IPS-18a (cell line): Measurements from ENCODE around the gene RNASEH1.
A peak's percentile ranks its signal among the peaks of the same experiment; 100 is the strongest.
"Not testable (repeated sequence)": the region's sequence is repeated elsewhere in the genome, so short reads cannot be mapped to it uniquely, and the experiment has no call there.

Experiments
- H3K27ac ChIP-seq: one replicate; pipeline ENCODE4 v1.5.1; 2013; ENCODE audit warnings: low read length
- H3K27me3 ChIP-seq: one replicate; pipeline ENCODE4 v1.6.1; 2013; ENCODE audit warnings: mild to moderate bottlenecking, low read length; ENCODE audit not compliant: control insufficient read depth, insufficient read depth
- H3K36me3 ChIP-seq: one replicate; pipeline ENCODE4 v1.6.1; 2013; ENCODE audit warnings: low read depth, low read length; ENCODE audit not compliant: control insufficient read depth
- H3K4me1 ChIP-seq: one replicate; pipeline ENCODE4 v1.6.1; 2013; ENCODE audit warnings: low read depth, low read length; ENCODE audit not compliant: control insufficient read depth
- H3K4me3 ChIP-seq: one replicate; pipeline ENCODE4 v1.5.1; 2013; ENCODE audit warnings: low read length
- H3K9ac ChIP-seq: one replicate; pipeline ENCODE4 v1.6.1; 2013; ENCODE audit warnings: mild to moderate bottlenecking, low read length, moderate library complexity
- H3K9me3 ChIP-seq: one replicate; pipeline ENCODE4 v1.6.1; 2013; ENCODE audit warnings: low read depth, low read length; ENCODE audit not compliant: control insufficient read depth

RNASEH1 gene

DNA sequence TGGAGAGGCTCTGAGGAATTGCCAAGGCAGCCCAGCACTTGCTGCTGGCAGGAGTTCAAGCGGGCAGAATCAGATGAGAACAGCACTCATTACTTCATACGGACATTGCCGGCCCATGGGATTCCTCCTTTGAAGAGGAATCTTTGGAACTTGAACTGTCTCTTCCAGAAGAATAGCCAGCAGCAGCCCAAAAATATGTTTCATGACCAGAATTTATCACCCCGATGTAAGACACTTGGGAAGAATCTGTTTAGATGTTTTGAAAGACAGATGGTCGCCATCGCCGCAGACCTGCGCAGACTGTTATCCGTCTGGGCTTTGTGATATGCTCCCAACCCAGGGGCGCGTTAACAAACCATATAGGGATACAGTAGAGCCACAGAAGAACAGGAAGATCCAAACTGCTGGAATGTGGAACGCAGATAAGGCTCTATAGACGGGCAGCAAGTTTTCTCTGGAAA, 35.1 kb downstream of the RNASEH1 start:
- Histone ChIP-seq H3K4me1 (peaks cover 7% of the 10 kb centered on the region), H3K36me3 (no peaks in the 10 kb centered on the region), H3K9ac (no peak overlapping the region), H3K4me3 (no peak overlapping the region), H3K27ac (no peak overlapping the region), H3K27me3 (no peaks in the 10 kb centered on the region), H3K9me3 (no peaks in the 10 kb centered on the region)

GRCh38 chr2:3520591-3520990, 37.5 kb downstream of the RNASEH1 start:
- Histone ChIP-seq H3K27ac (no peak overlapping the region), H3K36me3 (peaks cover 4% of the 10 kb centered on the region), H3K4me1 (peaks cover 7% of the 10 kb centered on the region), H3K27me3 (no peaks in the 10 kb centered on the region), H3K9me3 (no peaks in the 10 kb centered on the region), H3K9ac (no peak overlapping the region), H3K4me3 (peak overlapping the region; percentile 77)

DNA sequence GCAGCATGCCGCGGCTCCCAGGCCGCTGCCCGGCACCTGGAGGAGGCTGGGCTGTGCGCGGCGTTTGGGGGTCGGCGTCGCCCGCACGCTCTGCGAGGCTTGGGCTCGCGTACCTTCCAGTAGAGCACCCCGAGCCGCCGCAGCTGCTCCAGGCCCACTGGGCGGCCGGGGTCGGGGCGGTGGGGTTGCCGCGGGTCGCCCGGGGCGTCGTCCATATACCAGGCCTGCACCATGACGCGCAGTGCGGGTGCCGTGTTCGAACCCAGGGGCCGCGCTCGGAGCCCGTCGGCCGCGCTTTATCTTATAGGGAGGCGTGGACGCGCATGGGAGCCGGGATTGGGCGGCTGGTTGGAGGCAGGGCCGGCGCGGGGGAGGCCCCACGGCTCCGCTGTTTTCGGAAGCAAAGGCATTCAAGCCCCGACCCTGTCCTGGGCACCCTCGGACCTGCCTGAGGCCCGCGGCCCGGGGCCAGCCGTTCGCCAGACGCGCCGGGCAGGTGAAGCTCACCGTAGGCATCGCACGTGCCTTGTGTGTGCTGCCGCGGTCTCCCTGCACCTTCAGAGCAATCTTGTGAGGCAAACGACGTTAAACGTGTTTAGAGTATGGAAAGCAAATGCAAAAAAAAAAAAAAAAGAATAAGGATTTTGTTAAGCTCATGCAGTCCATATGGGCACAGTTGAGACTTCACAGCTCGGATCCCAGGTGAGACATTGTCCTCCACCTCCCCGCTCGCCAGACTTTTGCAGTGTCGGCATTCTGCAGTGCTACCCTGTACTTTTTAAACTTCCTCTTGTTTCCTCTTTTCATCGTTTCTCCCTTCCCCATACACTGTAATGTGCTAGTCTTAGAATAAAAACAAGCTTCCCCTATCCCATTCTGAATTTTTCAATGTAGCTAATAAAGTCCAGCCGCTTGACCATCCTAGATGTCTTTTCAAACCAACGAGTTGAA, 38.6 kb downstream of the RNASEH1 start, which contains the start of gene ADI1:
Gene ADI1, minus strand, starts transcription at position 277 of the 951 bp plus-strand sequence. Its CDS starts 44 bp downstream, at position 233.
- peak within 1 kb of the TSS; percentile 93 for H3K4me3 ChIP-seq
- H3K36me3 ChIP-seq: peaks cover 4% of the 10 kb centered on the region
- H3K4me1 ChIP-seq: peaks cover 7% of the 10 kb centered on the region
- H3K27me3 ChIP-seq: no peaks in the 10 kb centered on the region
- H3K9ac ChIP-seq: peak within 1 kb of the TSS; percentile 82
- H3K27ac ChIP-seq: peak within 1 kb of the TSS; percentile 76
- H3K9me3 ChIP-seq: no peaks in the 10 kb centered on the region

DNA sequence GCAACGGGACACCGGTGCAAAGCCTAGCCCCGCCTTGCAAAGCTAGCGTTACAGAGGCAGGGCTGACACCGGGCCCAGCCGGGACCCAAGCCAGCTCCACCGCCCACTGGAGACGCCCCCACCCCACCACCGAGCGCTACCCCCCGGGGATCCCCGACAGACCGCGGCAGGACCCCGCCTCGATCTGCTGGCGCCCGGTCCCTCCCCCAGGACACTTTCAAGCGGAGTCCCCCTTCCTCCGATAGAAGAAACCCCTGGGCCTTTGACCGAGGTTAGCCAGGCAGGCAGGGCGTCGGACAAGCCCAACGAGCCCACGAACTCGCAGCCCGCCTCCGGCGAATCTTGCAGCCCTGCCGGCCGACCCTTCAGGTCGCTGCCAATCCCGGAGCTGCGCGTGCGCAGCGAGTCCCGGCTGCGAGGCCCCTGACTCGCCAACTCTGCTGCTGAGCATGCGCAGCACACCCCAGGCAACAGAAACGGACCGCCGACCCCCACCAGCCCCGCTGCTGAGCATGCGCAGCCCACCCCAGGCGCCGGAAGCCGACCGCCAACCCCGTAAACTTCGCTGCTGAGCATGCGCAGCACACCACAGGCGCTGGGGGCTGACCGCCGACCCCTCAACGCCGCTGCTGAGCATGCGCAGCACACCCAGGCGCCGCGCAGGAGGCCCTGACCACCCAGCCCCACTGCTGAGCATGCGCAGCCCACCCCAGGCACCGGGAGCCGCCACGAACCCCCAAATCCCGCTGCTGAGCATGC, 39.5 kb downstream of the RNASEH1 start:
- peak overlapping the region; percentile 76 for H3K27ac ChIP-seq
- peaks cover 7% of the 10 kb centered on the region for H3K4me1 ChIP-seq
- H3K9me3 ChIP-seq: no peaks in the 10 kb centered on the region
- H3K36me3 ChIP-seq: peaks cover 4% of the 10 kb centered on the region
- H3K9ac ChIP-seq: peak overlapping the region; percentile 82
- H3K4me3 ChIP-seq: peak overlapping the region; percentile 93
- H3K27me3 ChIP-seq: no peaks in the 10 kb centered on the region

DNA sequence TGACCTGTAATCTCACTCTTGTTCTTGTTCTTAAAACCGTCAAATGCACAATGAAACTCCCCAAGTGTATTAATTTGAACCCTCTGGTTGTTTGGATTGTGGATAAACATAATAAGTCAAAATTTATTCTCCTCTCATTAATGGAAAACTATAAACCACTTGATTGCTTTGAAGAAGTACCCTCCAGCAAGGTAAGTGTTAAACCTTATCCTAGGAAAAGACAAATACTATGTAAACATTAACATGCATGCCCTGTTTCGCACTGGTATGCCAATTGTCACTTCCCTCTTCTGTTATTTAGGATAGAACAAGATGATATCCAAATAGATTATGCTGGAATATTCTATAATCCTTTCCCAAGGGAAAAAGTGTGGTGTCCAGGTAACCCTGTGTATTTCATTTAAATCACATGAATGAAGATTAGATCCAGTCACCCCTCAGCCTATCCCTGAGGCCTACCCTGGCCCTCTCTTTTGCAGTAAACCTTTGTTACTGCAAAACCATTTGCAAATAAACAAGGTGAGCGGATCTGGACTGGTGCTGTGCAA, 40.1 kb downstream of the RNASEH1 start:
- Histone ChIP-seq H3K27ac (peak overlapping the region; percentile 76), H3K9me3 (no peaks in the 10 kb centered on the region), H3K36me3 (peaks cover 10% of the 10 kb centered on the region), H3K27me3 (no peaks in the 10 kb centered on the region), H3K9ac (peak overlapping the region; percentile 82), H3K4me3 (peak overlapping the region; percentile 93), H3K4me1 (peaks cover 7% of the 10 kb centered on the region)

DNA sequence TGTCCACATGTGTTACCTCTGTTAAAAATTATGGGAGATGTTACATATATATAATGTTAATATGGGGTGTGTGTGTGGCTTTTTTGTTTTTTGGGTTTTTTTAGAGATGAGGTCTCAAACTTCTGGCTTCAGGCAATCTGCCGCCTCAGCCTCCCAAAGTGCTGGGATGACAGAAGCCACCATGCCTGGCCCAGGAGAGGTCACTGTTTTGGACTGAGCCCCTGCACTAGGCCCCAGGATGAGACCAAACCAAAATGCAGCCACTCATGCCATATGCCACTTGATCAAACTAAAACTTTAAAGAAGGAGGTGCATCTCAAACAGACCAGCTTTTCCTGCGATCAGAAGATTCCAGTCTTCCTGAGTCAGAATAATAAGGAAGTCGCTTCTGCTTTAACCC, 41.3 kb downstream of the RNASEH1 start:
- Histone ChIP-seq H3K36me3 (peaks cover 14% of the 10 kb centered on the region), H3K9ac (no peak overlapping the region), H3K4me3 (no peak overlapping the region), H3K27ac (no peak overlapping the region), H3K9me3 (no peaks in the 10 kb centered on the region), H3K4me1 (peaks cover 7% of the 10 kb centered on the region), H3K27me3 (no peaks in the 10 kb centered on the region)

DNA sequence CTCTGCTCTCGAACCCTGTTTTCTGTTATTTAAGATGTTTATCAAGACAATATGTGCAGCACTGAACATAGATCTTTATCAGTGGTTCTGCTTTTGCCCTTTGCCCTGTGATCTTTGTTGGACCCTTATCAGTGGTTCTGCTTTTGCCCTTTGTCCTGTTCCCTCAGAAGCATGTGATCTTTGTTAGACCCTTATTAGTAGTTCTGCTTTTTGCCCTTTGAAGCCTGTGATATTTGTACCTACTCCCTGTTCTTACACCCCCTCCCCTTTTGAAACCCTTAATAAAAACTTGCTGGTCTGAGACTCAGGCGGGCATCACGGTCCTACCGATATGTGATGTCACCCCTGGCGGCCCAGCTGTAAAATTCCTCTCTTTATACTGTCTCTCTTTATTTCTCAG, 42.7 kb downstream of the RNASEH1 start:
- peaks cover 23% of the 10 kb centered on the region for H3K36me3 ChIP-seq
- not testable (repeated sequence) for H3K27me3 ChIP-seq, H3K4me1 ChIP-seq, H3K27ac ChIP-seq, H3K9ac ChIP-seq, H3K4me3 ChIP-seq, H3K9me3 ChIP-seq

DNA sequence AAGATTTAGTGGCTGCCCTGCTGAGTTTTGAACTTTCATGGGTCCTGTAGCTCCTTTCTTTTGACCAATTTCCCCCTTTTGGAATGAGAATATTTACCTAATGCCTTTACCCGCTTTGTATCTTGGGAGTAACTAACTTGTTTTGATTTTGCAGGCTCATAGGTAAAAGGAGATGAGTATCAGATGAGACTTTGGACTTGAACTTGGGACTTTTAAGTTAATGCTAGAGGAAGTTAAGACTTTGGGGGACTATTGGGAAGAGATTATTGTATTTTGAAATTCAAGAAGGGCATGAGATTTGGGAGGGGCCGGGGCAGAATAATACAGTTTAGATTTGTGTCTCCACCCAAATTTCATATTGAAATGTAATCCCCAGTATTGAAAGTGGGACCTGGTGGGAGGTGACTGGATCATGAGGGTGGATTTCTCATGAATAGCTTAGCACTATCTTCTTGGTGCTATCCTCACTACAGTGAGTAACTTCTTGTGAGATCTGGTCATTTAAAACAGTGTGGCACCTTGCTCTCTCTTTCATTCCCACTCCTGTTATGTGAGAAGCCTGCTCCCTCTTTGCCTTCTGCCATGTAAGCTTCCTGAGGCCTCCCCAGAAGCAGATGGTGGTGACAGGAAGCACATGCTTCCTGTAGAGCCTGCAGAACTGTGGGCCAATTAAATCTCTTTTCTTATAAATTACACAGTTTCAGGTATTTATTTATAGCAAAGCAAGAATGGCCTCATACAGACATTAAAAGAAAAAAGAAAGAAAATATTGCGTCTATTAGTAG, 44.9 kb downstream of the RNASEH1 start:
- no peaks in the 10 kb centered on the region for H3K4me1 ChIP-seq
- H3K9me3 ChIP-seq: no peaks in the 10 kb centered on the region
- no peak overlapping the region for H3K4me3 ChIP-seq
- H3K27ac ChIP-seq: no peak overlapping the region
- no peaks in the 10 kb centered on the region for H3K27me3 ChIP-seq
- peaks cover 23% of the 10 kb centered on the region for H3K36me3 ChIP-seq
- no peak overlapping the region for H3K9ac ChIP-seq

DNA sequence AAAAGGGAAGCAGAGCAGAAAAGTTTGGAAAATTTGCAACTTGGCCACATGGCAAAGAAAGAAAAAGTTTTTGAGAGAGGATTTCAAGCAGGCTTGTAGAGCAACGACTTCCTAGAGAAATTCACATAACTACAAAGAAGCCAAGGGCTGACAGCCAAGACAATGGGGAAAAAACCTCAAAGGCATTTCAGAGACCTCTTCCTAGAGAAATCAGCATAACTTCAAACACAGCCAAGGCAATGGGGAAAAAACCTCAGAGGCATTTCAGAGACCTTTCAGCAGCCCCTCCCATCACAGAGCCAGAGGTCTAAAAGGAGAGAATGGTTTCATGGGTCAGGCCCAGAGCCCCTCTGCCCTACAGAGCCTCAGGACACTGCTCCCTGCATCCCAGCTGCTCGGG, 46.0 kb downstream of the RNASEH1 start:
- H3K4me1 ChIP-seq: no peaks in the 10 kb centered on the region
- H3K9me3 ChIP-seq: no peaks in the 10 kb centered on the region
- H3K9ac ChIP-seq: no peak overlapping the region
- no peaks in the 10 kb centered on the region for H3K27me3 ChIP-seq
- H3K36me3 ChIP-seq: peaks cover 21% of the 10 kb centered on the region
- H3K27ac ChIP-seq: no peak overlapping the region
- no peak overlapping the region for H3K4me3 ChIP-seq

- Histone ChIP-seq H3K9ac (no peak overlapping the region), H3K27ac (no peak overlapping the region), H3K36me3 (peaks cover 8% of the 10 kb centered on the region), H3K27me3 (no peaks in the 10 kb centered on the region), H3K4me1 (no peaks in the 10 kb centered on the region), H3K9me3 (no peaks in the 10 kb centered on the region), H3K4me3 (no peak overlapping the region)
These were observed 52.4 kb downstream of the RNASEH1 start for GRCh38 chr2:3505771-3506170.

- Histone ChIP-seq H3K27ac (no peak overlapping the region), H3K36me3 (peaks cover 11% of the 10 kb centered on the region), H3K4me1 (no peaks in the 10 kb centered on the region), H3K9me3 (no peaks in the 10 kb centered on the region), H3K4me3 (no peak overlapping the region), H3K9ac (no peak overlapping the region), H3K27me3 (no peaks in the 10 kb centered on the region)
These were observed 53.4 kb downstream of the RNASEH1 start for GRCh38 chr2:3504741-3505140.
